GM21825 (cell line): Measurements from ENCODE around the gene MROH7.

ENCODE experiments used
- ATAC-seq: cut with Tn5 transposase; IDR thresholded peaks from one replicate; pipeline ENCODE4 v1.9.1; 2021; ENCODE audit warnings: mild to moderate bottlenecking, moderate library complexity; ENCODE audit not compliant: unreplicated experiment

The MROH7 gene

DNA sequence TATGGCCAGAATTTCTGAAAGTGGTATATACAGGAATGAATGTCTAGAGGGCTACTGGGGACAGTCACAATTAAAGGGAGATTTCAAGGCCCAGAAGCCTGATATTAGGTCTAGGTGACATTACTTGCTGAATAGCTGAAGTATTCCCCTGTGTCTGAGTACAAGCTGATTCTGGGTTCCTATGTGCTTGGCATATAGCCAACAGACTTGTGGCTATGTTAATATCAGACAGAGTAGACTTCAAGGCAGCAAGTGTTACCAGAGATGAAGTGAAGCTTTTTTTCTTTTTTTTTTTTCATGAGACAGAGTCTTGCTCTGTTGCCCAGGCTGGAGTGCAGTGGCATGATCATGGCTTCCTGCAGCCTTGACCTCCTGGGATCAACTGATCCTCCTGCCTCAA is 82.4 kb downstream of the MROH7 start:
- no peak for ATAC-seq

DNA sequence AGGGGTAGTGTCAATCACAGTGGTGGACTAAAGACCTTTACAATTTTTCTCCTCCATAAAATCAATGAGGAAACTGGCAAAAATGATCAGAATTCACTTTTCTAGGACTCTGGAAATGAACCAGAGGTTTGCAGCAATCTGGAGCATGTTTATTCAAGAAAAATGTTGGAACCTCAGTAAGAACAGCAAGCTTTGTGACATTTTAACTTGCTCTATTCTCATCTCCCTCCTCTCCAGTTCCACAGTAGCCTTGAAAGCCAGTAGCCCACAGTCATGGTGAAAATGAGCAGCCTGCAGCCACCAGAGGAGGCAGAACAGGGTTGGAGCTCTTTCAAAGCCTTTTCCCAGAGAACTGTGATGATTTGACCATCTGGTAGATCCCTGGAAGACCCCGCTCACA is 83.2 kb downstream of the MROH7 start:
- no peak for ATAC-seq

- ATAC-seq = no peak
Measured at GRCh38 chr1:54728027-54728426, 86.4 kb downstream of the MROH7 start.

DNA sequence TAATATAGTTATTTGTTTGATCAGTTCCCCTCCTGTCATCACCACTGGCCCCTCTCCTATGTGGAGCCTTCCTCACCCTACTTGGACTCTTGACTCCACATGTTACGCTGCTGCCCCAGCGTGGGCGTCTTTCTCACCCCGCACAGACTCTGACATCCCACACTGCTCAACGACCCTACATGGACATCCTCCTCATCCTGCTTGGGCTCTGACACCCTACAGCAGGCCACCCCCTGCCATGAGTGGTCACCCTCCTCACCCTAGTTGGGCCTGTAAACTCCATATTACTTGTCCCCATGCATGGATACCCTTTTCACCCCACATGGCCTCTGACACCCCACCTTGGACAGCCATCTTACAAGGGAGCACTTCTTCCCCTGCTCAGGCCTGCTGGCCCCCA is 95.1 kb downstream of the MROH7 start:
- no peak for ATAC-seq

GRCh38 chr1:54738244-54738643 is 96.7 kb downstream of the MROH7 start:
- ATAC-seq = no peak

DNA sequence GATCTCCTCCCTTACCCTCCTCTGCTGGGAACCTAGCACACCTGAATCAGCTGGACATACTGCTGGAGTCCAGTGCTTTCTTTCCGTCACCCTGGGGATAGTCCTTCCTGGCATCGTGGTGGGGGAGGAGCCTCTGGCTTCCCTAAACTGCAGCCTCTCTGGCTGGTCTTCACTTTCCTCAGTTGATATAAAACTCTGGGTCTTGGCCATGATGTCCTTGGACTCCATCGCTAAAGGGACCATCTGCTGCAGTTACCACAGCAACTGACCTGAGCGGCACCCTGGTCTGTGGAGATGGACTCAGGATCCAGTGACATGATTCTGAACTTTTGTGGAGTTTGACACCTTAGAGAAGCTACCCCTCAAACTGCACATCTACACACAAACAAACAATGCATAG is 99.9 kb downstream of the MROH7 start:
- no peak for ATAC-seq

DNA sequence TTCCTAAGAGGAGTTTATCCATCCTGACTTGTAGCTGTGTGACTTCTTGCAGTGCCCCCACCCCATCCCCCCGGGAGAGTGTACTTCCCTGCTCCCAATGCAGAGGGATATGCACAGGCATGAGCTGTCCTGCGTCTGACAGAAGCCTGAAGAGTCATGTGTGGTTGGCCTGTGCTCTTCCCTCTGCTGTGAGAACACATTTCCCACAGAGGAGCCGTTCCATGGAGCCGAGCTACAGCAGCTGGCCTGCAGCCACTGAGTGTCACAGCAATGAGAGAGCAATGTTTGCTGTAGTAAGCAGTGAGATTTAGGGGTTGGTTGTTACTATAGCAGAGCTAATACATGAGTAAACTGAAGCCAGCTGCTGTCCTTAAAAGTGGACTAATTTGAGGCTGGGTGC is 100.7 kb downstream of the MROH7 start:
- no peak for ATAC-seq

GRCh38 chr1:54743416-54744226 is 102.0 kb downstream of the MROH7 start:
- ATAC-seq = no peak

DNA sequence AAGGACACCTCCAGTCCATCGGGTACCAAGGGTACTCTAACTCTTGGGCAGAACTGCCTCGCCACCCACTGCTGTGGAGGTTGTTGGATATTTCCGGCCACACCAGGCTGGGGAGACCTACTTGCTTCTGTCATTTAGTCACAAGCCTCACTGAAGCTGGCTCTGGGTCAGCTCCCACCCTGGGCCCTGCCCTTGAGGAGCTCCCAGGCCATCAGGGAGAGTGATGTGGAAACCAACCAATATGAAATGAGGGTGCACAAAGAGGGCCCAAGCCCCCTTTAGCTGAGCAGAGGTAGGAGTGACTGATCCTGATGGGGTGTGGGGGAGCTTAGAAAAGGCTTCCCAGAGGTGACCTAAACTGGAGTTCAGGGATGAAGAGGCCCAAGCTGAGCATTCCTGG is 103.1 kb downstream of the MROH7 start:
- ATAC-seq = no peak

DNA sequence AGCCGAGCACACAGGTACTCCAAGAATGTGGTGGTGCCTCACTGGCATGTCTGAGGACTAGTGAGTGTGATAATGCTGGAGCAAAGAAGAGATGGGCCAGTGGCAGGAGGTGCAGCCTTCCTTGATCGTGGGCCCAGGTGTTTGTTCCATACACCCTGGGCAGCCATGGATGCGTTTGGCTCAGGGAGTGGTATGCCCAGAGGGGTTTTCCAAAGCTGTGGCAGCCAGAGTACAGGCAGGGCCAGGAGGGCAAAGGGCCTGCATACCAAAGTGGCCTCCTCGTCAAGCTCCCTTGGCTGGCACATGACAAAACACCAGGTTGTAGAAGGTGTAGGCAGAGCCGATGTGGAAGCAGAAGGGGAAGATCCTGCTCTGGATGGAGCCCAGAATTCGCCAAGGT is 103.7 kb downstream of the MROH7 start:
- no peak for ATAC-seq

- no peak for ATAC-seq
Measured at GRCh38 chr1:54745864-54746263, 104.3 kb downstream of the MROH7 start.

- ATAC-seq = no peak
Measured at GRCh38 chr1:54748094-54748835, 106.7 kb downstream of the MROH7 start.

GRCh38 chr1:54750596-54750995 is 109.0 kb downstream of the MROH7 start:
- ATAC-seq = no peak

DNA sequence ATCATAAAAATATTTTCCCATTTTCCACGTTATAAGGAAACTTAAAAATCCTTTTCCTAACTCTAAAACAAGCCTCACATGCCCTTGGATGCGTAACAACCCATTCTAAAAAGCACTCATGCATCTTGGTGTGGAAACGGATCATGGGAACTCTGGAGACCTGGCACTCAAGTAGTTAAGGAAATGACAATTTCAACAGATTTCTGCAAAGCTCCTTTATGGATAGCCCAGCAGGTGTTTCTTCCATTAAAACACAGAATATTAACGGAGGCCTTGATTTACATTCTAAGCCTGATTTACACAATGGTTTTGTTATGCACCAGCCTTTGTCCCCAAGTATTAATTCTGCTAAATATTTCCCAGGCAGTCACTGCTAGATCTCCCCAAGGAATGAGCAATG is 109.8 kb downstream of the MROH7 start:
- no peak for ATAC-seq

GRCh38 chr1:54754045-54754444 is 112.5 kb downstream of the MROH7 start:
- ATAC-seq = no peak

GRCh38 chr1:54754486-54755285 is 113.1 kb downstream of the MROH7 start:
- no peak for ATAC-seq

DNA sequence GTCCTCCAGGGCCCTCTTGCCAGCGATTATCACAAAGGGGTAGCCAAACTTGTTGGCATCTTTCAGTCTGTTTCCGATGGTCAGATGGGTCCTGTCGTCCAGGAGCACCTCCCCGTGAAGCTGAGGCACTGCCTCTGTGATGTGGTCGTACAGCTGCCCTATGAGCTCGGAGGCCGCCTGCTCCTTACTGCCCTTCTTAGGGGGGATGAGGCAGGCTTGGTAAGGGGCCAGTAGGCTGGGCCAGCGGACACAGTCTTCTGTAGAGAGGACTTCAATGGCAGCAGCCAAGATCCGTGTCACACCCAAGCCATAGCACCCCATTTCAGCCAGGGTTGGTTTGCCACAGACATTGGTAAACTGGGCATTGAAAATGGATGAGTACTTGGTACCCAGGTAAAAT is 116.2 kb downstream of the MROH7 start:
- no peak for ATAC-seq

DNA sequence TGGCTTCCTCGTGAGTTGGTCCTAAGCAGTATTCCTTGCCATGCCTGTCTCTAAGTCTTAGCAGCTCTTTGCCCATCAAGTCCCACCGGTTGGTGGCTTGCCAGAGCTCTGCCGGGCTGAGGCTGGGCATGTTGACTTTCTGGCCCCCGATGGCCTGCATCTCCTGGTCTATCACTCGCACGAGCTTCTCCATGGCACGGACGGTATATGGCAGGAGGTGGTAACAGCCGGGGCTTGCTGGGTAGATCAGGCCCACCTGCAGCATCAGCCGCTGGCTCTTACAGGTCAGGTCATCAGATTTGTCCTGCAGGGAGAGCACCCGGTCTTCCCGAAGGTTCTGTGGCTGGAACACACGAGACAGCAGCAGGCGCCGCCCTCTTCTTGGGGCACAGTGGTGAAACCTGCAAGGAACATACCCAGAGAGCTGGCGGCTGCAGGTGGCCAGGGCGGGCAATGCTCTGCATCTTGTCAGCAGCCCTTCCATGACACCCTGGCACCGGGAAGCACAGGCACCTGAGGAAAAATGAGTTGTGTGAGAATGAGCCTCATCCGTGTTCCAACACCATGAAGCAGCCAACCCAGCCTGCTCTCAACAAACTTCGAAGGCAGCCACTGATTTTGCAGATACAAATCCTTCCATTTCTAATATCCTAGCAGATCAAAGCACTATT is 117.2 kb downstream of the MROH7 start:
- no peak for ATAC-seq
